Measurements from ENCODE around the gene CPTP. TPM values are rescaled to one million over a fixed set of nuclear protein-coding genes. Genes with fewer than 3 reads are reported as not detected.

CPTP gene
- total and polyA plus RNA-seq, 2 of the 13 experiments (the other 11 are each of a cell fraction or from before 2014, with no cell fraction given), result 5.5 to 9.3 TPM

GRCh38 chr1:1287288-1288110 lies 37.1 kb upstream of the CPTP start (continued):
- TF ChIP-seq ZXDC (CRISPR knock-in tag; IDR thresholded peaks at IDR 0.05), result no peak
- TF ChIP-seq GZF1 (CRISPR knock-in tag; IDR thresholded peaks at IDR 0.05), result no peak
- TF ChIP-seq ZNF430 (CRISPR knock-in tag; IDR thresholded peaks at IDR 0.05), result no peak; the same call in 1 of the 2 replicates
- no peak for TF ChIP-seq GLI4 (CRISPR knock-in tag; IDR thresholded peaks at IDR 0.05; ENCODE audit: borderline replicate concordance)
- TF ChIP-seq ZIK1 (CRISPR knock-in tag; IDR thresholded peaks at IDR 0.05; ENCODE audit: borderline replicate concordance, low read depth), result 0 out of 2 replicates have a peak, but pooled peaks have one; percentile 63
- TF ChIP-seq KDM1A (CRISPR knock-in tag; IDR thresholded peaks at IDR 0.05), result peak; percentile 82
- no peak for TF ChIP-seq KLF15 (CRISPR knock-in tag; IDR thresholded peaks at IDR 0.05; ENCODE audit: borderline replicate concordance)
- TF ChIP-seq ZNF691 (CRISPR knock-in tag; IDR thresholded peaks at IDR 0.05; ENCODE audit: borderline replicate concordance, low read depth), result peak; percentile 65; the same call in 1 of the 2 replicates
- no peak for TF ChIP-seq IKZF5 (CRISPR knock-in tag; IDR thresholded peaks at IDR 0.05)
- peak; percentile 81; the same call in 1 of the 2 replicates for TF ChIP-seq HBP1 (CRISPR knock-in tag; IDR thresholded peaks at IDR 0.05; ENCODE audit: low read depth)
- peak; percentile 47 for TF ChIP-seq TEAD3 (CRISPR knock-in tag; optimal IDR thresholded peaks at IDR 0.05; ENCODE audit: borderline replicate concordance)
- TF ChIP-seq ZNF263 (CRISPR knock-in tag; IDR thresholded peaks at IDR 0.05), result 0 out of 2 replicates have a peak, but pooled peaks have one; percentile 45
- no peak for TF ChIP-seq JUN (CRISPR knock-in tag; IDR thresholded peaks at IDR 0.05)
- TF ChIP-seq HMGXB4 (CRISPR knock-in tag; IDR thresholded peaks at IDR 0.05; ENCODE audit: borderline replicate concordance in 1 of 2, low read depth in 1 of 2), result peak in 1 of 2 experiments; percentile 62; a peak in 1 of 4 replicates
- peak; percentile 74; the same call in 1 of the 2 replicates for TF ChIP-seq PPARG (CRISPR knock-in tag; conservative IDR thresholded peaks at IDR 0.05)
- peak; percentile 82 for TF ChIP-seq ZSCAN25 (CRISPR knock-in tag; IDR thresholded peaks at IDR 0.05)
- TF ChIP-seq MAF1 (CRISPR knock-in tag; IDR thresholded peaks at IDR 0.05; ENCODE audit: borderline replicate concordance), result no peak
- peak; percentile 57; the same call in 1 of the 2 replicates for TF ChIP-seq HNF1B (CRISPR knock-in tag; IDR thresholded peaks at IDR 0.05)
